IMR-90 (cell line): ENCODE measurements around the gene PLD1. TPM values are rescaled to one million over a fixed set of nuclear protein-coding genes. Genes with fewer than 3 reads are reported as not detected.

Experiments used
- ATAC-seq: fragments of 200-7000 bp; cut with Tn5 transposase; 2 replicates; pipeline ENCODE4 v1.9.1; 2020; ENCODE audit warnings: low read depth, mild to moderate bottlenecking, moderate library complexity
- BruUV-seq: library from RNA; stranded (reverse); fragments of 400-500 nt; replicated peaks from 2 replicates; lab custom pipeline; 2021; lab: Mats Ljungman, UMichigan
- CTCF ChIA-PET: fragments of 300-600 bp; formaldehyde crosslinking; extraction: SDS; loops from one replicate; lab custom pipeline; 2021; ENCODE audit warnings: antibody characterized with exemption; lab: Yijun Ruan, JAX
- POLR2A ChIA-PET: fragments of 300-600 bp; sonication (Branson Sonifier 250); formaldehyde crosslinking; loops from one replicate; lab custom pipeline; 2022; ENCODE audit warnings: antibody characterized with exemption; ENCODE audit not compliant: unreplicated experiment; lab: Charles Lee
- DNase-seq: peaks from one replicate; pipeline ENCODE4 v3.0.0; 2013
- H2AFZ ChIP-seq: replicated peaks from 2 replicates; pipeline ENCODE3; 2013; ENCODE audit warnings: low read length, mild to moderate bottlenecking; ENCODE audit not compliant: poor library complexity
- H2AK5ac ChIP-seq: 2 replicates; pipeline ENCODE4 v1.6.1; 2013; ENCODE audit warnings: low read depth, low read length, inconsistent platforms
- H2AK9ac ChIP-seq: replicated peaks from 2 replicates; pipeline ENCODE3; 2013; ENCODE audit warnings: mild to moderate bottlenecking, low read depth, low read length, moderate library complexity; ENCODE audit not compliant: poor library complexity
- H2BK120ac ChIP-seq: 2 replicates; pipeline ENCODE4 v1.6.1; 2013; ENCODE audit warnings: low read depth, low read length, inconsistent platforms
- H2BK15ac ChIP-seq: 3 replicates; pipeline ENCODE4 v1.6.1; 2013; ENCODE audit warnings: low read depth, low read length, inconsistent platforms
- H2BK20ac ChIP-seq: 2 replicates; pipeline ENCODE4 v1.6.1; 2013; ENCODE audit warnings: low read depth, mild to moderate bottlenecking, inconsistent platforms, low read length, moderate library complexity
- H2BK5ac ChIP-seq: 2 replicates; pipeline ENCODE4 v1.6.1; 2013; ENCODE audit warnings: mild to moderate bottlenecking, low read depth, low read length, inconsistent platforms; ENCODE audit not compliant: poor library complexity, severe bottlenecking
- H3K14ac ChIP-seq: replicated peaks from 2 replicates; pipeline ENCODE4 v1.6.1; 2013; ENCODE audit warnings: low read depth, low read length, inconsistent platforms
- H3K18ac ChIP-seq: 2 replicates; pipeline ENCODE4 v1.6.1; 2013; ENCODE audit warnings: low read depth, low read length, control low read depth
- H3K23ac ChIP-seq: 2 replicates; pipeline ENCODE4 v1.6.1; 2013; ENCODE audit warnings: low read depth, low read length, inconsistent platforms
- H3K27ac ChIP-seq: 2 replicates; pipeline ENCODE4 v1.5.1; 2013; ENCODE audit warnings: mild to moderate bottlenecking, control low read depth, low read length; ENCODE audit not compliant: insufficient read depth
- H3K27me3 ChIP-seq: 2 replicates; pipeline ENCODE4 v1.6.1; 2013; ENCODE audit warnings: low read length; ENCODE audit not compliant: control insufficient read depth, insufficient read depth
- H3K36me3 ChIP-seq: 2 replicates; pipeline ENCODE4 v1.6.1; 2013; ENCODE audit warnings: low read length, mixed read lengths; ENCODE audit not compliant: control insufficient read depth, insufficient read depth
- H3K4ac ChIP-seq: 2 replicates; pipeline ENCODE4 v1.6.1; 2013; ENCODE audit warnings: low read depth, low read length, inconsistent platforms
- H3K4me1 ChIP-seq: 2 replicates; pipeline ENCODE4 v1.6.1; 2013; ENCODE audit warnings: low read length, mixed read lengths; ENCODE audit not compliant: control insufficient read depth, insufficient read depth
- H3K4me2 ChIP-seq: 2 replicates; pipeline ENCODE4 v1.6.1; 2013; ENCODE audit warnings: low read depth, mild to moderate bottlenecking, control low read depth, low read length, moderate library complexity
- H3K4me3 ChIP-seq: 2 replicates; pipeline ENCODE4 v1.5.1; 2013; ENCODE audit warnings: low read depth, mild to moderate bottlenecking, control low read depth, low read length, moderate library complexity; ENCODE audit not compliant: insufficient read depth
- H3K56ac ChIP-seq: 2 replicates; pipeline ENCODE4 v1.6.1; 2013; ENCODE audit warnings: low read length, inconsistent platforms; ENCODE audit not compliant: insufficient read depth; ENCODE audit errors: extremely low read depth
- H3K79me1 ChIP-seq, 2 experiments: 2 replicates each; pipeline ENCODE4 v1.6.1; 2013; ENCODE audit warnings: low read length in 2 of 2, inconsistent platforms in 1 of 2, low read depth in 1 of 2
- H3K9ac ChIP-seq: 2 replicates; pipeline ENCODE4 v1.6.1; 2013; ENCODE audit warnings: low read depth, low read length, control low read depth
- H3K9me1 ChIP-seq: 2 replicates; pipeline ENCODE4 v1.6.1; 2013; ENCODE audit warnings: low read length, inconsistent platforms; ENCODE audit not compliant: insufficient read depth
- H3K9me3 ChIP-seq: 2 replicates; pipeline ENCODE4 v1.6.1; 2013; ENCODE audit warnings: low read length; ENCODE audit not compliant: control insufficient read depth, insufficient read depth
- H4K20me1 ChIP-seq: 2 replicates; pipeline ENCODE4 v1.6.1; 2013; ENCODE audit warnings: low read length, inconsistent platforms; ENCODE audit not compliant: insufficient read depth
- H4K5ac ChIP-seq: 2 replicates; pipeline ENCODE4 v1.6.1; 2013; ENCODE audit warnings: mild to moderate bottlenecking, low read depth, low read length, control low read depth
- H4K8ac ChIP-seq, 2 experiments: 2 replicates each; pipeline ENCODE4 v1.6.1; 2013; ENCODE audit warnings: low read depth in 2 of 2, low read length in 2 of 2, control low read depth in 1 of 2, inconsistent platforms in 1 of 2
- H4K91ac ChIP-seq: 2 replicates; pipeline ENCODE4 v1.6.1; 2013; ENCODE audit warnings: low read depth, low read length, inconsistent platforms; ENCODE audit not compliant: insufficient read depth
- CEBPB ChIP-seq: IDR thresholded peaks from 2 replicates; pipeline ENCODE4 v1.6.1; 2012; ENCODE audit warnings: low read depth, low read length, improper control_type of control experiment
- FOS ChIP-seq: fragments of 150-350 bp; IDR thresholded peaks from 2 replicates; pipeline ENCODE4 v1.6.1; 2016; ENCODE audit warnings: low read depth, low read length
- NFE2L2 ChIP-seq: fragments of 150-350 bp; IDR thresholded peaks from 2 replicates; pipeline ENCODE4 v1.6.1; 2016; ENCODE audit warnings: low read depth, mild to moderate bottlenecking, low read length
- RAD21 ChIP-seq: IDR thresholded peaks from 2 replicates; pipeline ENCODE4 v1.6.1; 2012; ENCODE audit warnings: low read length, improper control_type of control experiment
- WGBS, 2 experiments: methylation state at CpG; one replicate each; pipeline versions ENCODE4 v1.1.5 to v1.1.7; 2013; ENCODE audit warnings: missing lambda C conversion rate in 2 of 2; ENCODE audit not compliant: insufficient read length in 1 of 2; ENCODE audit errors: extremely low coverage in 2 of 2; 5-methylcytosine and 5-hydroxymethylcytosine counted together
- dilution Hi-C: fragments of 300-500 bp; cut with HindIII; formaldehyde crosslinking; loops from one replicate; pipeline ENCODE4 v1.14.3; 2018; ENCODE audit warnings: low sequenced_read_pairs; ENCODE audit not compliant: unreplicated experiment
- in situ Hi-C: fragments of 300-500 bp; cut with MboI; formaldehyde crosslinking; loops from 3 replicates; pipeline ENCODE4 v1.14.3; 2019; ENCODE audit warnings: low sequenced_read_pairs, inconsistent platforms, mixed read lengths
- intact Hi-C: fragments of 100-400 bp; cut with micrococcal nuclease; formaldehyde crosslinking; loops from 2 replicates; pipeline ENCODE4 v1.10.0; 2022
- polyA plus RNA-seq, 3 experiments: library from polyadenylated mRNA; depleted of rRNA; stranded (reverse); fragments of >200 nt; gene quantifications; 2 replicates each; pipeline ENCODE4 v1.2.3, GENCODE V29; 2012; ENCODE audit warnings: low replicate concordance in 1 of 3
- total RNA-seq: library from RNA; depleted of rRNA; stranded (reverse); fragments of >200 nt; gene quantifications from 2 replicates; pipeline ENCODE4 v1.2.3, GENCODE V29; 2012

PLD1 gene
- total and polyA plus RNA-seq, 2 of the 4 experiments (the other 2 are of a cell fraction): 3.3 to 9.7 TPM

DNA sequence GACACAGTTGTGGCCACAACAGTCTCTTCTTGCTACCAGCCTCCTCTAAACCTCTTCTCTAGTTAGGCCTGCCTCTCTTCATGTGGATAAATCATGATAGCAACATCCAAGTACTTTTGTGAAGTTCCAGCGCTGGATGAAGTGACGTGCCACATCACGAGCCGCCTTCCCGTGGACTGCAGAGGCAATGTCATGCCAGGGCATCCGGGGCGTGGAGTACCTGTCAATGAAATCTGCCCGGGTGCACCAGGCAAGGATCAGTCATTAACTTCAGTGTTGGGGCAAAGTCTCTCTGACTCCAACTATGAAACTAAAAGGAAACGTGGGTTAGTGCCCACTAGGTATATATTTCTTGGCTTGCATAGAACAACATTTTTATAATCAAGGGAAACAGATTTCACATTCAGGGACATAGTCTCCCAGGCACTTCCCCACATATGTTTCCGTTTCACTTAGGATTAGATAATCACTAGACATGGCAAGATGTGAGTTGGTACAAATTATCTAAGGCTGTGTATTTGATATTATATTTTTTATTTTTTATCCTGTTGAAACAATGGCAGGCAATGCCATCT, 133.6 kb downstream of the PLD1 start:
- Histone ChIP-seq H4K91ac (no peak overlapping the region), H2BK5ac (no peak overlapping the region), H3K23ac (no peak overlapping the region), H3K4ac (no peak overlapping the region), H3K36me3 (peaks cover 6% of the 10 kb centered on the region; the same call in 1 of the 2 replicates), H3K4me2 (no peak overlapping the region), H2BK20ac (no peak overlapping the region), H2AFZ (no peak overlapping the region), H3K56ac (no peak overlapping the region), H3K18ac (no peak overlapping the region), H2AK9ac (peak overlapping the region; percentile 82), H3K9me3 (no peaks in the 10 kb centered on the region), H3K9ac (no peak overlapping the region), H3K4me1 (0 out of 2 replicates have a peak, but pooled peaks cover 1% of the 10 kb centered on the region), H4K5ac (no peak overlapping the region), H2BK15ac (no peak overlapping the region), H2BK120ac (no peak overlapping the region), H3K14ac (no peak overlapping the region), H2AK5ac (no peak overlapping the region), H3K9me1 (no peaks in the 10 kb centered on the region), H3K4me3 (no peak overlapping the region), H3K79me1 (no peaks in the 10 kb centered on the region), H3K27me3 (no peaks in the 10 kb centered on the region), H3K27ac (no peak overlapping the region), H4K20me1 (no peaks in the 10 kb centered on the region), H4K8ac (no peak overlapping the region)
- no TSS peak for BruUV-seq
- intact Hi-C loops (no loop called here), in situ Hi-C loops (no loop called here), dilution Hi-C loops (no loop called here)
- TF ChIP-seq FOS (no peak), RAD21 (no peak), NFE2L2 (no peak), CEBPB (no peak)
- DNase-seq (no peak), ATAC-seq (no peak)
- CTCF ChIA-PET: no interaction called here
- POLR2A ChIA-PET: no interaction called here
- WGBS, 2 experiments: 80% methylated on average over 1 of the region's 10 CpGs; no CpG with 5 or more reads in 1 of the 2 experiments
